ENCODE results near the gene MGAT4C.

MGAT4C gene

DNA sequence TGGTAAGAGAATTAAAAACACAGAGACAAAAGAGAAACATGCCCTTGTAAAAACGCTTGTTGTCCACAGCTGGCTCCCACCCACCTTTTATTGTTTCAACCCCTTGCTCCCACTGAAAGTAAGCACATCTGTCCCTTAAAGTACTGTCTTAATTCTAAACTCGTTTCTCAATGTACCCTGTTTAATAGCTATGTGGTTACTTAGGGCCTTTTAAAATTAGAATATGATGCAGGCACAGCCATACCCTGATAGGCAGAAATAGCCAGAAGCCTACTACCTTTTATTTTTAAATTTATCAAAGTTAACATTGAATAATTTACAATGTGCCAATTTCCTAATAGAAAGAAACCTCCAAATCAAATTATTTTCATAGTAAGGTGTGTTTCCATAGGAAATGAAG is 4.0 kb upstream of the MGAT4C start:
- no peak for DNase-seq (ENCODE audit: insufficient read length)

GRCh38 chr12:86257134-86257533 is 943 bp upstream of the MGAT4C start:
- no peak for TF ChIP-seq POLR2A (IDR thresholded peaks at IDR 0.05; ENCODE audit: low read depth, low read length)
- no peak for TF ChIP-seq TAF1 (IDR thresholded peaks at IDR 0.05; ENCODE audit: borderline replicate concordance, low read depth, low read length)
- TF ChIP-seq POLR2AphosphoS5 (IDR thresholded peaks at IDR 0.05; ENCODE audit: low read depth, low read length): no peak
- no peak for FAIRE-seq
- DNase-seq (ENCODE audit: insufficient read length): no peak

More for the DNA sequence above, 4.0 kb upstream of the MGAT4C start:
- FAIRE-seq: no peak
- TF ChIP-seq POLR2A (IDR thresholded peaks at IDR 0.05; ENCODE audit: low read depth, low read length) (no peak), POLR2AphosphoS5 (IDR thresholded peaks at IDR 0.05; ENCODE audit: low read depth, low read length) (no peak), TAF1 (IDR thresholded peaks at IDR 0.05; ENCODE audit: borderline replicate concordance, low read depth, low read length) (no peak)

DNA sequence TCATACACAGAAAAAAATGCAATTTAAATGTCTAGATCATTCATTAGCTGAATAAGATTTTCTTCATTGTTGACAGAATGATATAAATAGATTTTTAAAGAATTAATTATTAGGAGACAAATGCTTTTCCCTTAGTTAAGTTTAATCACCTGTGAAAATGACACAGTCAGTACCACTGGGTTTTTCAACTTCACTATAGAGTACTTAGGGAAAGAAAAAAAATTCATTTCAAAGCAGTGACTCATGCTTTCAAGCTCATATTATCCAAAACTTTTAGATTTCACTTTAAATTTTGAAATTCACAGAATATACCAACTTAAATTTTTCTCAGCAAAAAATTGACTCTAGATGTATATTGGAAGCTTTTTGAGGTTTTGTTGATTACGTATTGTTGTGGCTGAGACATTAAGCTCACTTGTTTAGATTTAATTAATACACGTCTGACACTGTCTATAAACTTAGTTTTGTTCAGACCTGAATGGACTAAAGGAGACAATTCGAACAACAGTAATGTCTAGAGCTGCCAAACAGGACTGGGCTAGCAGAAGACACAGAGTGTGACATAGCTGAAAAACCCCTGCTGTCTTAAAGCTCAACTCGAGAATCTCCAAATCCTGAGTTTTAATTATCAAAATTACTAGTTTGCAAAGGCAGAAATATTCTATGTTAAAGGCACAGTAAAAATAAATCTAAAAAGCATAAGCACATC is 1.6 kb downstream of the MGAT4C start:
- FAIRE-seq: no peak
- no peak for DNase-seq (ENCODE audit: insufficient read length)
- TF ChIP-seq TAF1 (IDR thresholded peaks at IDR 0.05; ENCODE audit: borderline replicate concordance, low read depth, low read length): no peak

GRCh38 chr12:86249851-86250250 is 6.3 kb downstream of the MGAT4C start:
- no peak for TF ChIP-seq TAF1 (IDR thresholded peaks at IDR 0.05; ENCODE audit: borderline replicate concordance, low read depth, low read length)
- no peak for TF ChIP-seq POLR2A (IDR thresholded peaks at IDR 0.05; ENCODE audit: low read depth, low read length)
- TF ChIP-seq POLR2AphosphoS5 (IDR thresholded peaks at IDR 0.05; ENCODE audit: low read depth, low read length): no peak
- no peak for DNase-seq (ENCODE audit: insufficient read length)
- no peak for FAIRE-seq

GRCh38 chr12:86249276-86249675 is 6.9 kb downstream of the MGAT4C start:
- no peak for FAIRE-seq
- DNase-seq (ENCODE audit: insufficient read length): no peak
- TF ChIP-seq POLR2A (IDR thresholded peaks at IDR 0.05; ENCODE audit: low read depth, low read length): no peak
- TF ChIP-seq POLR2AphosphoS5 (IDR thresholded peaks at IDR 0.05; ENCODE audit: low read depth, low read length): no peak
- TF ChIP-seq TAF1 (IDR thresholded peaks at IDR 0.05; ENCODE audit: borderline replicate concordance, low read depth, low read length): no peak

DNA sequence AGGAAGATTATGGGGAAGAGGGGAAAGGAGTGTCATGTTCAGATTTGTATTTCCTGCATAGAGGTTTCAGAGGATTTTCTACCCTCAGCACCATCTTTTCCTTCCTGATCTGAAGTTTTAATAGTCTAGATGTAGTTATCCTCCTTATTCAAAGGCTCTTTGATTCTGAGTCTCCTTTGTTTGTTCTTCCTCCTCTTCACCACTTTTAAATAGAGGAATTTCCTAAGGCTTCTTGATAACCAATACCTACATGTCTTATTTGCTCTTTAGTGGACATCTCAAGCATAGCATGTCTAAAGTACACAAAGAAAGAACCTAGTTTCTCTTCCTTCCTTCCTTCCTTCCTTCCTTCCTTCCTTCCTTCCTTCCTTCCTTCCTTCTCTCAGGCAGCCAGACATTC is 8.3 kb downstream of the MGAT4C start:
- no peak for TF ChIP-seq TAF1 (IDR thresholded peaks at IDR 0.05; ENCODE audit: borderline replicate concordance, low read depth, low read length)
- TF ChIP-seq POLR2AphosphoS5 (IDR thresholded peaks at IDR 0.05; ENCODE audit: low read depth, low read length): no peak
- TF ChIP-seq POLR2A (IDR thresholded peaks at IDR 0.05; ENCODE audit: low read depth, low read length): no peak
- no peak for DNase-seq (ENCODE audit: insufficient read length)
- FAIRE-seq: no peak

- TF ChIP-seq POLR2AphosphoS5 (IDR thresholded peaks at IDR 0.05; ENCODE audit: low read depth, low read length) (no peak), POLR2A (IDR thresholded peaks at IDR 0.05; ENCODE audit: low read depth, low read length) (no peak), TAF1 (IDR thresholded peaks at IDR 0.05; ENCODE audit: borderline replicate concordance, low read depth, low read length) (no peak)
- no peak for FAIRE-seq
- DNase-seq (ENCODE audit: insufficient read length): no peak
Measured at GRCh38 chr12:86241600-86241999, 14.6 kb downstream of the MGAT4C start.

DNA sequence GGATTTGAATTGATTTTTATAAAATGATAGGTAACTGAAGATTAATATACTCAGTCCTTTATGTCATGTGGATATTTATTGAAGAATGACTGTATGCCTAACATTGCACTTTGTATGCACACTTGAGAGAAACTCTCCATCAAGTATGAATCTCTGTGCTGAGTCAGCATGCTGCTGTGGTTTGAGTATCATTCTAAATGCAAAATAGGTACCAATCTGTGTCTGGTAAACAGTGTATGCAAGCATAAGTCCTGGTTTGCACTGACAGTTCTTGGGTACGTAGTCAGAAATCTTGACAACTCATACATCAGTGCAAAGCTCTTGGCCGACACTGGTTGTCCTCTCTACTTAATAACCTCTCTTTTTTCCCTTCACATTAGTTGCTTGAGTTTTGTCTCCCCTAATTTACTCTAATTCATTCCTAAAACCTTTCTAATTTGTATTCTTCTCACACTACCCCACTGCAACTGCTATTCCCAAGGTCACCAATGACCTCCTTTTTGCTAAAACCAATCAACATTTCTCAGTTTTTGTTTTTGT is 21.8 kb downstream of the MGAT4C start:
- FAIRE-seq (no peak), DNase-seq (ENCODE audit: insufficient read length) (no peak)
- TF ChIP-seq POLR2AphosphoS5 (IDR thresholded peaks at IDR 0.05; ENCODE audit: low read depth, low read length) (no peak), TAF1 (IDR thresholded peaks at IDR 0.05; ENCODE audit: borderline replicate concordance, low read depth, low read length) (no peak)

DNA sequence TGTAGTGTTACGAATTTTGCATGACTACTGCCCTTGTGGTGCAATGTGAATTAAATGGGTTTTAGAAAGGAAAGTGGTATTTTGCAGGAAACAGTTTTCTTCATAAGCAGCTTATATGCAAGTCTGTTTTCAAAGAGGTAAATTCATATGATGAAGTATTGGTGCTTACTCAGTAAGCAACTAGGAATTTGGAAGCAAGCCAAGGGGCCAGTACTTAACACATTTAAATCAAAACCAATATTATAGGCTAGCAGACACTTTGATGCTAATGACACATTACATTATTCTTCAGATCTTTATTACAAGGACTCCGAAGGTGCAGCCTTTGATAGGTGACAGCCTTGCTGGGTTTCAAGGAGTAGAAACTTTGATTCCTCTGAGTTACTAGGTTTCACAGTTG is 23.1 kb downstream of the MGAT4C start:
- FAIRE-seq (no peak), DNase-seq (ENCODE audit: insufficient read length) (no peak)
- TF ChIP-seq POLR2AphosphoS5 (IDR thresholded peaks at IDR 0.05; ENCODE audit: low read depth, low read length) (no peak), TAF1 (IDR thresholded peaks at IDR 0.05; ENCODE audit: borderline replicate concordance, low read depth, low read length) (no peak), POLR2A (IDR thresholded peaks at IDR 0.05; ENCODE audit: low read depth, low read length) (no peak)

- TF ChIP-seq POLR2A (IDR thresholded peaks at IDR 0.05; ENCODE audit: low read depth, low read length): no peak
- TF ChIP-seq POLR2AphosphoS5 (IDR thresholded peaks at IDR 0.05; ENCODE audit: low read depth, low read length): no peak
- no peak for TF ChIP-seq TAF1 (IDR thresholded peaks at IDR 0.05; ENCODE audit: borderline replicate concordance, low read depth, low read length)
- FAIRE-seq (no peak), DNase-seq (ENCODE audit: insufficient read length) (no peak)
Measured at GRCh38 chr12:86230516-86231146, 25.6 kb downstream of the MGAT4C start.

- no peak for DNase-seq (ENCODE audit: insufficient read length)
- TF ChIP-seq POLR2AphosphoS5 (IDR thresholded peaks at IDR 0.05; ENCODE audit: low read depth, low read length) (no peak), TAF1 (IDR thresholded peaks at IDR 0.05; ENCODE audit: borderline replicate concordance, low read depth, low read length) (no peak), POLR2A (IDR thresholded peaks at IDR 0.05; ENCODE audit: low read depth, low read length) (no peak)
- no peak for FAIRE-seq
Measured at GRCh38 chr12:86229772-86230171, 26.4 kb downstream of the MGAT4C start.

GRCh38 chr12:86228656-86229055 is 27.5 kb downstream of the MGAT4C start:
- no peak for TF ChIP-seq POLR2AphosphoS5 (IDR thresholded peaks at IDR 0.05; ENCODE audit: low read depth, low read length)
- no peak for TF ChIP-seq TAF1 (IDR thresholded peaks at IDR 0.05; ENCODE audit: borderline replicate concordance, low read depth, low read length)
- no peak for TF ChIP-seq POLR2A (IDR thresholded peaks at IDR 0.05; ENCODE audit: low read depth, low read length)
- DNase-seq (ENCODE audit: insufficient read length): no peak
- FAIRE-seq: no peak
